ENCODE results near the gene ATIC. TPM values are rescaled to one million over a fixed set of nuclear protein-coding genes. Genes with fewer than 3 reads are reported as not detected.

Gene ATIC
- total and polyA plus RNA-seq, 2 of the 8 experiments (the other 6 are each of a cell fraction or from before 2014, with no cell fraction given), result 139 to 319 TPM

DNA sequence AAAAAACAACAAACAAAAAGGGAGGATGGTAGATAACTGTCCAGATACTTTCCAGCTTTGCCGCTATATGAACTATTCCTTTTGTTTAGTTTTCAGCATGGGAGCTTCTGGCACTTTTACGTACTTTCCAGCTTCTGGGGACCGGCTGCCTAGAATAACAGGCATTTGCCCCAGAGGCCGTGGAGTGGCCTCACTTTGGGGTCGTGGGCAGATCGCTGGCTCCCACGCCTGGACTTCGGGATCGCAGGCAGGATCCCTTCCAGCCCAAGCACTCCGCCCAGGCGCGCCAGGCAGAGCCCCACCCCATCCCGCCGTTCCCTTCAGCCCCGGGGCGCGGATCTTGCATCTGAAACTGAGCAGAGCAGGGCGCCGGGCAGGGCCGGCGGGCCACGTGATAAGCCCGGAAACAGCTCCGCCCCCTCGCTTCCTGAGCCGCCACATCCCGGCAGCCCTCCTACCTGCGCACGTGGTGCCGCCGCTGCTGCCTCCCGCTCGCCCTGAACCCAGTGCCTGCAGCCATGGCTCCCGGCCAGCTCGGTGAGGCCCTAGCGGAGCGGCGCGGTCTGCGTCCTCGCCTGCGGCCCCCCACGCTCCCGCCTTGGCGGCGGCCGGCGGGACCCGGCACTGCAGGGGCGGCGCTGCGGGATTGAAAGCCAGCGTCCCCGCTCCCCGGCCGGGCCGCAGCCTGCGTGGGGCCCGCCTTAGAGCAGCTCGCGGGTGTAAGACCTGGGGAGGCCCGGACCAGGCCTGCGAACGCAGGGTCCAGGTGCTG lies at the start of gene ATIC (continued):
- TF ChIP-seq, protein P1, sequence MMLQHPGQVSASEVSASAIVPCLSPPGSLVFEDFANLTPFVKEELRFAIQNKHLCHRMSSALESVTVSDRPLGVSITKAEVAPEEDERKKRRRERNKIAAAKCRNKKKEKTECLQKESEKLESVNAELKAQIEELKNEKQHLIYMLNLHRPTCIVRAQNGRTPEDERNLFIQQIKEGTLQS (IDR thresholded peaks at IDR 0.05; ENCODE audit: insufficient read depth, low read depth, low read length), result peak; percentile 84
- TF ChIP-seq POU5F1 (IDR thresholded peaks at IDR 0.05; ENCODE audit: low read depth, low read length) (no peak), EGR1 (IDR thresholded peaks at IDR 0.05; ENCODE audit: borderline replicate concordance, low read depth, low read length) (peak; percentile 68; the same call in 1 of the 2 replicates), SP2 (IDR thresholded peaks at IDR 0.05; ENCODE audit: low read length) (no peak), MAFK (IDR thresholded peaks at IDR 0.05; ENCODE audit: low read depth, low read length) (no peak), CREB1 (IDR thresholded peaks at IDR 0.05) (no peak), NRF1 (IDR thresholded peaks at IDR 0.05; ENCODE audit: low read depth, low read length) (no peak), BRCA1 (IDR thresholded peaks at IDR 0.05; ENCODE audit: low read depth, low read length) (no peak), GABPA (IDR thresholded peaks at IDR 0.05; ENCODE audit: borderline replicate concordance, insufficient read depth, low read length) (peak; percentile 47; the same call in 1 of the 2 replicates), SIX5 (IDR thresholded peaks at IDR 0.05; ENCODE audit: low read depth, low read length) (no peak), KDM1A (IDR thresholded peaks at IDR 0.05; ENCODE audit: borderline replicate concordance, low read length) (no peak), KDM5A (IDR thresholded peaks at IDR 0.05; ENCODE audit: low read length) (no peak), JUND (IDR thresholded peaks at IDR 0.05; ENCODE audit: low read length) (no peak; the same call in 1 of the 2 replicates), TBP (IDR thresholded peaks at IDR 0.05; ENCODE audit: low read depth, low read length) (peak; percentile 69; the same call in 1 of the 2 replicates), POLR2AphosphoS5 (IDR thresholded peaks at IDR 0.05; ENCODE audit: low read depth, low read length) (peak; percentile 96), SP4 (IDR thresholded peaks at IDR 0.05; ENCODE audit: low read length) (peak; percentile 53; the same call in 1 of the 2 replicates), SIRT6 (IDR thresholded peaks at IDR 0.05; ENCODE audit: low read length) (no peak), PHF8 (conservative IDR thresholded peaks at IDR 0.05; ENCODE audit: low read depth, low read length) (peak; percentile 85), SAP30 (IDR thresholded peaks at IDR 0.05; ENCODE audit: insufficient read depth, insufficient replicate concordance, low read length) (no peak), RAD21 (IDR thresholded peaks at IDR 0.05 in 1 of 2, conservative IDR thresholded peaks at IDR 0.05 in 1 of 2; ENCODE audit: low read depth in 2 of 2, low read length in 2 of 2) (no peak; a peak in 1 of 4 replicates)
- TF ChIP-seq, protein P2, sequence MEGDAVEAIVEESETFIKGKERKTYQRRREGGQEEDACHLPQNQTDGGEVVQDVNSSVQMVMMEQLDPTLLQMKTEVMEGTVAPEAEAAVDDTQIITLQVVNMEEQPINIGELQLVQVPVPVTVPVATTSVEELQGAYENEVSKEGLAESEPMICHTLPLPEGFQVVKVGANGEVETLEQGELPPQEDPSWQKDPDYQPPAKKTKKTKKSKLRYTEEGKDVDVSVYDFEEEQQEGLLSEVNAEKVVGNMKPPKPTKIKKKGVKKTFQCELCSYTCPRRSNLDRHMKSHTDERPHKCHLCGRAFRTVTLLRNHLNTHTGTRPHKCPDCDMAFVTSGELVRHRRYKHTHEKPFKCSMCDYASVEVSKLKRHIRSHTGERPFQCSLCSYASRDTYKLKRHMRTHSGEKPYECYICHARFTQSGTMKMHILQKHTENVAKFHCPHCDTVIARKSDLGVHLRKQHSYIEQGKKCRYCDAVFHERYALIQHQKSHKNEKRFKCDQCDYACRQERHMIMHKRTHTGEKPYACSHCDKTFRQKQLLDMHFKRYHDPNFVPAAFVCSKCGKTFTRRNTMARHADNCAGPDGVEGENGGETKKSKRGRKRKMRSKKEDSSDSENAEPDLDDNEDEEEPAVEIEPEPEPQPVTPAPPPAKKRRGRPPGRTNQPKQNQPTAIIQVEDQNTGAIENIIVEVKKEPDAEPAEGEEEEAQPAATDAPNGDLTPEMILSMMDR (IDR thresholded peaks at IDR 0.05; ENCODE audit: control extremely low read depth in 1 of 3, insufficient read depth in 1 of 3, low read depth in 1 of 3, low read length in 3 of 3), result 0 out of 4 replicates have a peak, but pooled peaks of 1 of the 3 experiments have one; percentile 1
